Measurements from ENCODE around the gene GP9. TPM values are rescaled to one million over a fixed set of nuclear protein-coding genes. Genes with fewer than 3 reads are reported as not detected.

Gene GP9
- total RNA-seq, 4 donors from 2014 or later: not detected

GRCh38 chr3:129081503-129081902 lies 20.9 kb downstream of the GP9 start:
- no peak for TF ChIP-seq POLR2AphosphoS5 (IDR thresholded peaks at IDR 0.05)
- no peak for TF ChIP-seq EP300 (IDR thresholded peaks at IDR 0.05)
- no peak for TF ChIP-seq POLR2A (IDR thresholded peaks at IDR 0.05)
- no peak for TF ChIP-seq CTCF (IDR thresholded peaks at IDR 0.05)
- Histone ChIP-seq H3K36me3 (no peaks in the 10 kb centered on the region), H3K27ac (no peak overlapping the region), H3K27me3 (no peaks in the 10 kb centered on the region), H3K4me1 (peaks cover 2% of the 10 kb centered on the region), H3K4me3 (no peak overlapping the region), H3K9me3 (no peaks in the 10 kb centered on the region)
- 81% methylated on average over 8 of the region's 8 CpGs for WGBS
- DNase-seq (ENCODE audit: low spot score in 2 of 2): no peak

- H3K27ac ChIP-seq: no peak overlapping the region
- no peaks in the 10 kb centered on the region for H3K36me3 ChIP-seq
- TF ChIP-seq EP300 (IDR thresholded peaks at IDR 0.05) (no peak), CTCF (IDR thresholded peaks at IDR 0.05) (no peak), POLR2AphosphoS5 (IDR thresholded peaks at IDR 0.05) (no peak), POLR2A (IDR thresholded peaks at IDR 0.05) (no peak)
- H3K27me3 ChIP-seq: no peaks in the 10 kb centered on the region
- WGBS: 79% methylated on average over 9 of the region's 9 CpGs
- DNase-seq (ENCODE audit: low spot score in 2 of 2): no peak
- no peak overlapping the region for H3K4me3 ChIP-seq
- H3K9me3 ChIP-seq: no peaks in the 10 kb centered on the region
- H3K4me1 ChIP-seq: peaks cover 7% of the 10 kb centered on the region
Observed at GRCh38 chr3:129082026-129082425, 21.4 kb downstream of the GP9 start.

GRCh38 chr3:129084501-129084900 lies 23.9 kb downstream of the GP9 start:
- peaks cover 11% of the 10 kb centered on the region for H3K4me1 ChIP-seq
- H3K27ac ChIP-seq: no peak overlapping the region
- no peaks in the 10 kb centered on the region for H3K36me3 ChIP-seq
- TF ChIP-seq POLR2A (IDR thresholded peaks at IDR 0.05) (no peak), EP300 (IDR thresholded peaks at IDR 0.05) (no peak), POLR2AphosphoS5 (IDR thresholded peaks at IDR 0.05) (no peak), CTCF (IDR thresholded peaks at IDR 0.05) (no peak)
- no peak for DNase-seq (ENCODE audit: low spot score in 2 of 2)
- no peaks in the 10 kb centered on the region for H3K9me3 ChIP-seq
- H3K4me3 ChIP-seq: no peak overlapping the region
- no peaks in the 10 kb centered on the region for H3K27me3 ChIP-seq
- WGBS: 75% methylated on average over 1 of the region's 6 CpGs

GRCh38 chr3:129085165-129085715 lies 24.7 kb downstream of the GP9 start:
- Histone ChIP-seq H3K27me3 (no peaks in the 10 kb centered on the region), H3K27ac (no peak overlapping the region), H3K4me3 (no peak overlapping the region), H3K9me3 (no peaks in the 10 kb centered on the region), H3K4me1 (peaks cover 11% of the 10 kb centered on the region), H3K36me3 (no peaks in the 10 kb centered on the region)
- DNase-seq (ENCODE audit: low spot score in 2 of 2): no peak
- WGBS: 87% methylated on average over 5 of the region's 12 CpGs
- TF ChIP-seq CTCF (IDR thresholded peaks at IDR 0.05) (no peak), POLR2AphosphoS5 (IDR thresholded peaks at IDR 0.05) (no peak), POLR2A (IDR thresholded peaks at IDR 0.05) (no peak), EP300 (IDR thresholded peaks at IDR 0.05) (no peak)

- TF ChIP-seq POLR2A (IDR thresholded peaks at IDR 0.05) (no peak), POLR2AphosphoS5 (IDR thresholded peaks at IDR 0.05) (no peak), EP300 (IDR thresholded peaks at IDR 0.05) (no peak), CTCF (IDR thresholded peaks at IDR 0.05) (no peak)
- no peaks in the 10 kb centered on the region for H3K9me3 ChIP-seq
- no peak overlapping the region for H3K27ac ChIP-seq
- H3K36me3 ChIP-seq: no peaks in the 10 kb centered on the region
- H3K4me3 ChIP-seq: no peak overlapping the region
- no peaks in the 10 kb centered on the region for H3K27me3 ChIP-seq
- WGBS: 92% methylated on average over 4 of the region's 4 CpGs
- peaks cover 11% of the 10 kb centered on the region for H3K4me1 ChIP-seq
- no peak for DNase-seq (ENCODE audit: low spot score in 2 of 2)
Observed at GRCh38 chr3:129085818-129086217, 25.2 kb downstream of the GP9 start.

Data from suprapubic skin (tissue), 4 donors.